ENCODE results near the gene RFC2. TPM values are rescaled to one million over a fixed set of nuclear protein-coding genes. Genes with fewer than 3 reads are reported as not detected.
A peak's percentile ranks its signal among the peaks of the same experiment; 100 is the strongest.

RFC2 gene
- total RNA-seq, 1 donor, result 11.3 TPM

- H3K4me3 ChIP-seq (ENCODE audit: low read length), result no peak overlapping the region
- no peaks in the 10 kb centered on the region for H3K27me3 ChIP-seq (ENCODE audit: insufficient read depth, low read length)
- no peaks in the 10 kb centered on the region for H3K9me3 ChIP-seq (ENCODE audit: low read depth, low read length)
- peaks cover 31% of the 10 kb centered on the region for H3K4me1 ChIP-seq (ENCODE audit: insufficient read depth, low read length)
Measured at GRCh38 chr7:74288034-74288881, 34.1 kb upstream of the RFC2 start.

GRCh38 chr7:74287303-74288033 lies 33.3 kb upstream of the RFC2 start:
- Histone ChIP-seq H3K9me3 (ENCODE audit: low read depth, low read length) (no peaks in the 10 kb centered on the region), H3K4me3 (ENCODE audit: low read length) (no peak overlapping the region), H3K27me3 (ENCODE audit: insufficient read depth, low read length) (no peaks in the 10 kb centered on the region), H3K4me1 (ENCODE audit: insufficient read depth, low read length) (peaks cover 31% of the 10 kb centered on the region)

- H3K9me3 ChIP-seq (ENCODE audit: low read depth, low read length), result no peaks in the 10 kb centered on the region
- H3K27me3 ChIP-seq (ENCODE audit: insufficient read depth, low read length), result no peaks in the 10 kb centered on the region
- H3K4me3 ChIP-seq (ENCODE audit: low read length), result no peak overlapping the region
- peaks cover 31% of the 10 kb centered on the region for H3K4me1 ChIP-seq (ENCODE audit: insufficient read depth, low read length)
Measured at GRCh38 chr7:74286131-74286530, 31.9 kb upstream of the RFC2 start.

- H3K4me1 ChIP-seq (ENCODE audit: insufficient read depth, low read length), result peaks cover 20% of the 10 kb centered on the region
- no peaks in the 10 kb centered on the region for H3K27me3 ChIP-seq (ENCODE audit: insufficient read depth, low read length)
- H3K4me3 ChIP-seq (ENCODE audit: low read length), result no peak overlapping the region
- no peaks in the 10 kb centered on the region for H3K9me3 ChIP-seq (ENCODE audit: low read depth, low read length)
Measured at GRCh38 chr7:74284781-74285259, 30.6 kb upstream of the RFC2 start.

GRCh38 chr7:74283858-74284447 lies 29.8 kb upstream of the RFC2 start:
- H3K4me3 ChIP-seq (ENCODE audit: low read length), result no peak overlapping the region
- H3K9me3 ChIP-seq (ENCODE audit: low read depth, low read length), result no peaks in the 10 kb centered on the region
- no peaks in the 10 kb centered on the region for H3K27me3 ChIP-seq (ENCODE audit: insufficient read depth, low read length)
- peaks cover 22% of the 10 kb centered on the region for H3K4me1 ChIP-seq (ENCODE audit: insufficient read depth, low read length)

- Histone ChIP-seq H3K4me1 (ENCODE audit: insufficient read depth, low read length) (peaks cover 11% of the 10 kb centered on the region), H3K9me3 (ENCODE audit: low read depth, low read length) (no peaks in the 10 kb centered on the region), H3K27me3 (ENCODE audit: insufficient read depth, low read length) (no peaks in the 10 kb centered on the region), H3K4me3 (ENCODE audit: low read length) (no peak overlapping the region)
Measured at GRCh38 chr7:74282748-74283459, 28.7 kb upstream of the RFC2 start.

- Histone ChIP-seq H3K4me3 (ENCODE audit: low read length) (no peak overlapping the region), H3K4me1 (ENCODE audit: insufficient read depth, low read length) (peaks cover 10% of the 10 kb centered on the region), H3K9me3 (ENCODE audit: low read depth, low read length) (no peaks in the 10 kb centered on the region), H3K27me3 (ENCODE audit: insufficient read depth, low read length) (no peaks in the 10 kb centered on the region)
Measured at GRCh38 chr7:74280985-74281384, 26.8 kb upstream of the RFC2 start.

GRCh38 chr7:74277636-74278035 lies 23.4 kb upstream of the RFC2 start:
- Histone ChIP-seq H3K9me3 (ENCODE audit: low read depth, low read length) (no peaks in the 10 kb centered on the region), H3K4me3 (ENCODE audit: low read length) (no peak overlapping the region), H3K4me1 (ENCODE audit: insufficient read depth, low read length) (peaks cover 13% of the 10 kb centered on the region), H3K27me3 (ENCODE audit: insufficient read depth, low read length) (no peaks in the 10 kb centered on the region)

- Histone ChIP-seq H3K4me1 (ENCODE audit: insufficient read depth, low read length) (peaks cover 32% of the 10 kb centered on the region), H3K4me3 (ENCODE audit: low read length) (no peak overlapping the region), H3K27me3 (ENCODE audit: insufficient read depth, low read length) (no peaks in the 10 kb centered on the region), H3K9me3 (ENCODE audit: low read depth, low read length) (no peaks in the 10 kb centered on the region)
Measured at GRCh38 chr7:74275401-74275881, 21.2 kb upstream of the RFC2 start.

GRCh38 chr7:74272305-74273038 lies 18.3 kb upstream of the RFC2 start:
- no peaks in the 10 kb centered on the region for H3K9me3 ChIP-seq (ENCODE audit: low read depth, low read length)
- no peaks in the 10 kb centered on the region for H3K27me3 ChIP-seq (ENCODE audit: insufficient read depth, low read length)
- no peak overlapping the region for H3K4me3 ChIP-seq (ENCODE audit: low read length)
- H3K4me1 ChIP-seq (ENCODE audit: insufficient read depth, low read length), result peaks cover 35% of the 10 kb centered on the region

GRCh38 chr7:74271742-74272141 lies 17.5 kb upstream of the RFC2 start:
- Histone ChIP-seq H3K4me3 (ENCODE audit: low read length) (no peak overlapping the region), H3K27me3 (ENCODE audit: insufficient read depth, low read length) (no peaks in the 10 kb centered on the region), H3K9me3 (ENCODE audit: low read depth, low read length) (no peaks in the 10 kb centered on the region), H3K4me1 (ENCODE audit: insufficient read depth, low read length) (peaks cover 35% of the 10 kb centered on the region)

- Histone ChIP-seq H3K4me1 (ENCODE audit: insufficient read depth, low read length) (peaks cover 35% of the 10 kb centered on the region), H3K4me3 (ENCODE audit: low read length) (peak overlapping the region; percentile 46), H3K9me3 (ENCODE audit: low read depth, low read length) (no peaks in the 10 kb centered on the region), H3K27me3 (ENCODE audit: insufficient read depth, low read length) (no peaks in the 10 kb centered on the region)
Measured at GRCh38 chr7:74269757-74270277, 15.6 kb upstream of the RFC2 start.

- Histone ChIP-seq H3K9me3 (ENCODE audit: low read depth, low read length) (no peaks in the 10 kb centered on the region), H3K27me3 (ENCODE audit: insufficient read depth, low read length) (no peaks in the 10 kb centered on the region), H3K4me3 (ENCODE audit: low read length) (no peak overlapping the region), H3K4me1 (ENCODE audit: insufficient read depth, low read length) (peaks cover 29% of the 10 kb centered on the region)
Measured at GRCh38 chr7:74267756-74268565, 13.8 kb upstream of the RFC2 start.

All from mononuclear cell (primary cell).